PC-3 (cell line): ENCODE results near the gene NSG2. TPM values are rescaled to one million over a fixed set of nuclear protein-coding genes. Genes with fewer than 3 reads are reported as not detected.

ENCODE experiments used
- ATAC-seq: fragments of 200-7000 bp; cut with Tn5 transposase; 2 replicates; pipeline ENCODE4 v1.9.1; 2020; ENCODE audit warnings: mild to moderate bottlenecking, moderate library complexity
- BruUV-seq: library from RNA; stranded (reverse); fragments of 400-500 nt; replicated peaks from 2 replicates; lab custom pipeline; 2021; lab: Mats Ljungman, UMichigan
- CTCF ChIA-PET: fragments of 300-600 bp; sonication (Branson Sonifier 250); formaldehyde crosslinking; loops from one replicate; lab custom pipeline; 2022; ENCODE audit warnings: antibody characterized with exemption; lab: Charles Lee
- POLR2A ChIA-PET: fragments of 300-600 bp; sonication (Branson Sonifier 250); formaldehyde crosslinking; loops from one replicate; lab custom pipeline; 2022; ENCODE audit warnings: antibody characterized with exemption; ENCODE audit not compliant: unreplicated experiment; lab: Charles Lee
- DNase-seq: peaks from one replicate; pipeline ENCODE4 v3.0.0-alpha.2; 2015
- H2AFZ ChIP-seq: fragments of 300-600 bp; sonication (generic); 2 replicates; pipeline ENCODE4 v1.6.0; 2016; ENCODE audit warnings: antibody characterized with exemption, low read length
- H3F3A ChIP-seq: fragments of 300-600 bp; sonication (generic); one replicate; pipeline ENCODE4 v1.6.0; 2017; ENCODE audit warnings: antibody characterized with exemption, low read length, control low read depth, mild to moderate bottlenecking; ENCODE audit not compliant: unreplicated experiment
- H3K27ac ChIP-seq: fragments of 300-600 bp; sonication (generic); 2 replicates; pipeline ENCODE4 v1.5.1; 2016; ENCODE audit warnings: mild to moderate bottlenecking, low read length
- H3K27me3 ChIP-seq: fragments of 300-600 bp; sonication (generic); 2 replicates; pipeline ENCODE4 v1.6.1; 2016; ENCODE audit warnings: low read length, mixed read lengths
- H3K36me3 ChIP-seq: fragments of 300-600 bp; sonication (generic); 2 replicates; pipeline ENCODE4 v1.6.1; 2016; ENCODE audit warnings: low read depth, mixed run types, low read length, mixed read lengths
- H3K4me1 ChIP-seq: fragments of 300-600 bp; sonication (generic); 2 replicates; pipeline ENCODE4 v1.5.1; 2016; ENCODE audit warnings: low read length; ENCODE audit not compliant: insufficient read depth
- H3K4me2 ChIP-seq: fragments of 300-600 bp; sonication (generic); 2 replicates; pipeline ENCODE4 v1.6.0; 2016; ENCODE audit warnings: low read length
- H3K4me3 ChIP-seq: fragments of 300-600 bp; sonication (generic); 2 replicates; pipeline ENCODE4 v1.5.1; 2016; ENCODE audit warnings: mild to moderate bottlenecking, low read length, mixed read lengths
- H3K79me2 ChIP-seq: fragments of 300-600 bp; sonication (generic); 2 replicates; pipeline ENCODE4 v1.6.1; 2017; ENCODE audit warnings: low read length, mixed read lengths
- H3K9ac ChIP-seq: fragments of 300-600 bp; sonication (generic); 2 replicates; pipeline ENCODE4 v1.6.0; 2016; ENCODE audit warnings: mild to moderate bottlenecking, low read length
- H3K9me2 ChIP-seq: fragments of 300-600 bp; sonication (generic); replicated peaks from 2 replicates; pipeline ENCODE4 v1.6.1; 2016; ENCODE audit warnings: mixed run types, low read length, mixed read lengths
- H3K9me3 ChIP-seq: fragments of 300-600 bp; sonication (generic); 2 replicates; pipeline ENCODE4 v1.6.1; 2016; ENCODE audit warnings: low read length, mixed read lengths
- H4K20me1 ChIP-seq: fragments of 300-600 bp; sonication (generic); 2 replicates; pipeline ENCODE4 v1.6.1; 2016; ENCODE audit warnings: low read length, mixed read lengths
- CTCF ChIP-seq: fragments of 300-600 bp; sonication (generic); conservative IDR thresholded peaks from 2 replicates; pipeline ENCODE4 v1.5.1; 2017; ENCODE audit warnings: antibody characterized with exemption, low read depth, mild to moderate bottlenecking, low read length
- EZH2 ChIP-seq: fragments of 300-600 bp; sonication (generic); IDR thresholded peaks from one replicate; pipeline ENCODE4 v1.6.1; 2017; ENCODE audit warnings: antibody characterized with exemption, mild to moderate bottlenecking, low read length; ENCODE audit not compliant: unreplicated experiment
- EZH2phosphoT487 ChIP-seq: fragments of 300-600 bp; sonication (generic); IDR thresholded peaks from 2 replicates; pipeline ENCODE4 v1.6.1; 2018; ENCODE audit warnings: mild to moderate bottlenecking, antibody characterized with exemption, low read length, borderline replicate concordance
- intact Hi-C: fragments of 100-400 bp; cut with micrococcal nuclease; formaldehyde crosslinking; loops from 2 replicates; pipeline ENCODE4 v1.9.0; 2023
- total RNA-seq: library from RNA; depleted of rRNA; stranded (reverse); fragments of >200 nt; gene quantifications from 2 replicates; pipeline ENCODE4 v1.2.3, GENCODE V29; 2014

NSG2 gene
- total RNA-seq, 1 experiment from 2014 or later = 0.07 TPM

GRCh38 chr5:174020928-174021304 lies 24.6 kb upstream of the NSG2 start:
- no peaks in the 10 kb centered on the region for H4K20me1 ChIP-seq
- no peak overlapping the region for H3K4me2 ChIP-seq
- no peak overlapping the region for H2AFZ ChIP-seq
- POLR2A ChIA-PET = no interaction called here
- no peaks in the 10 kb centered on the region for H3K9me3 ChIP-seq
- H3K4me3 ChIP-seq = no peak overlapping the region
- H3K27ac ChIP-seq = no peak overlapping the region
- intact Hi-C loops = loop anchor here (1.0 kb wide), 1 partner anchor 291 kb away; no protein-coding TSS in a partner anchor
- no peaks in the 10 kb centered on the region for H3K36me3 ChIP-seq
- CTCF ChIA-PET = interaction anchor here (1.0 kb wide), 1 partner anchor 296 kb away, joined by 8 read pairs; no protein-coding TSS in a partner anchor
- H3K79me2 ChIP-seq = no peaks in the 10 kb centered on the region
- DNase-seq = no peak
- BruUV-seq = no TSS peak
- TF ChIP-seq CTCF = no peak
- TF ChIP-seq EZH2phosphoT487 = no peak
- TF ChIP-seq EZH2 = no peak
- H3K9me2 ChIP-seq = no peaks in the 10 kb centered on the region
- no peak overlapping the region for H3K9ac ChIP-seq
- H3F3A ChIP-seq = no peaks in the 10 kb centered on the region
- H3K4me1 ChIP-seq = no peaks in the 10 kb centered on the region
- H3K27me3 ChIP-seq = peaks cover 36% of the 10 kb centered on the region
- no peak for ATAC-seq

- Histone ChIP-seq H3K4me1 (no peaks in the 10 kb centered on the region), H3K9ac (no peak overlapping the region), H3K4me2 (no peak overlapping the region), H3K36me3 (no peaks in the 10 kb centered on the region), H4K20me1 (no peaks in the 10 kb centered on the region), H3K79me2 (no peaks in the 10 kb centered on the region), H3K4me3 (no peak overlapping the region), H3F3A (no peaks in the 10 kb centered on the region), H3K9me3 (no peaks in the 10 kb centered on the region), H2AFZ (no peak overlapping the region), H3K9me2 (no peaks in the 10 kb centered on the region), H3K27ac (no peak overlapping the region), H3K27me3 (peaks cover 51% of the 10 kb centered on the region)
- ChIA-PET POLR2A (no interaction called here), CTCF (no interaction called here)
- no TSS peak for BruUV-seq
- DNase-seq (no peak), ATAC-seq (no peak)
- intact Hi-C loops = no loop called here
- TF ChIP-seq CTCF = no peak
- TF ChIP-seq EZH2 = no peak
- no peak for TF ChIP-seq EZH2phosphoT487
These were observed 23.0 kb upstream of the NSG2 start for GRCh38 chr5:174022384-174023095.

DNA sequence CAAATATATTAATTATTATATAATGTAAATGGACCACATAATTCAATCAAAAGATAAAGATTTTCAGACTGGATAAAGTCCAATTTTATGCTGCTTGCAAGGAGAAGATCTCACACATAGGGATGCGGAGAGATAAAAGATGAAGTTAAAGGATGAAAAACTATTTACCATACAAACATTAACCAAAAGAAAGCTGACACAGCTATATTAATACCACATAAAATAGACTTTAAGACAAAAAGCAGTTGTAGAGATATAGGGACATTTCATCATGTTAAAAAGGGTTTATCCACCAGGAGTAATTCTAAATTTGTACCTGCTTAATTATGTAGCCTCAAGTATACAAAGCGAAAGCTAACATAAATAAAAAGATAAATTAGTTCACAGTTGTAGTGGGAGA lies 15.2 kb upstream of the NSG2 start:
- Histone ChIP-seq H3F3A (no peaks in the 10 kb centered on the region), H4K20me1 (no peaks in the 10 kb centered on the region), H3K9me3 (no peaks in the 10 kb centered on the region), H3K4me3 (no peak overlapping the region), H3K9me2 (no peaks in the 10 kb centered on the region), H3K4me1 (no peaks in the 10 kb centered on the region), H3K79me2 (no peaks in the 10 kb centered on the region), H2AFZ (no peak overlapping the region), H3K36me3 (no peaks in the 10 kb centered on the region), H3K4me2 (no peak overlapping the region), H3K9ac (no peak overlapping the region), H3K27ac (no peak overlapping the region), H3K27me3 (peaks cover 62% of the 10 kb centered on the region)
- no TSS peak for BruUV-seq
- ATAC-seq (no peak), DNase-seq (no peak)
- TF ChIP-seq EZH2phosphoT487 (no peak), CTCF (no peak), EZH2 (no peak)
- ChIA-PET POLR2A (no interaction called here), CTCF (no interaction called here)
- intact Hi-C loops = no loop called here
